Stimulated activated CD8-positive, alpha-beta memory T cell treated with anti-CD3 and anti-CD28 coated beads, Interleukin-12 subunit alpha, Interleukin-12 subunit beta, amount 100 ng/mL, for 24 hours (primary cell): Measurements from ENCODE around the gene AFMID.

Source experiments
- DNase-seq: peaks from one replicate; pipeline ENCODE4 v3.0.0-alpha.2; 2020; ENCODE audit errors: extremely low read depth

Gene AFMID

GRCh38 chr17:78180083-78180482, 7.1 kb upstream of the AFMID start:
- no peak for DNase-seq

DNA sequence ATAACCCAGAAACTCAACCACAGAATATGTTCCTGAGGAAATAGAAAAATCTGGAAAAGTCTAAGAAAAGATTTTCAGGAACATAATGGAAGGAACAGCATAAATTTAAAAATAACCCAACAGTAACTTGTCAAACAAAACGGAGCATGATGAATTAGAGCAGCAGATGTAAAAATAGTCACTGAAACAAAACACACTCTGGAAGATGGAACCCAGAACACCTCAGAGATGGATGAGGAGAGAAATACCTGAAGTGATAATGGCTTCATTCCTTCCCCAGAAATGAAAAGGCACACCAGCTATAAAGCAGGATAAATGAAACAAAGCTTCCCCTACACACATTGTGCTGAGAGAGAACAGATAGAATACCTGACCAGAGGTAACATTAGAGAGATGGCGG, 6.7 kb upstream of the AFMID start:
- DNase-seq: no peak

DNA sequence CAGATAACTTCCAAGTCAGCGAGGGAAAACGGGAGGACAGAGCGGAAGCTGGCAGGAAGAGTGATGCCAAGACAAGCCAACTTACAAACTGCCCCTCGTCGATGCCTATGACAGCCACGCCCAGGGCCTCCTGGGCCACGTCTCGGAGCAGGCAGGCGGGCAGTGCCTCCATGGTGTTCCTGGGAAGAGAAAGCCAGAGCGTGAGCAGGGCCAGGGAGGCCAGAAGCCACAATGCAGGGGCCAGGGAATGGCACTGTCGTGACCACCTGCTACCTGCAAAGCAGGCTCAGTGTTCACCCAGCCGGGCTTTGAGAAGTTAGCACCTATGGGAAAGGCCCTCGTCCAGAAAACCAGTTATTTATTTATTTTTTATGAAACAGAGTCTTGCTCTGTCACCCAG, 4.7 kb upstream of the AFMID start:
- DNase-seq: no peak

- DNase-seq: no peak
Measured at GRCh38 chr17:78183916-78184315, 3.2 kb upstream of the AFMID start.

DNA sequence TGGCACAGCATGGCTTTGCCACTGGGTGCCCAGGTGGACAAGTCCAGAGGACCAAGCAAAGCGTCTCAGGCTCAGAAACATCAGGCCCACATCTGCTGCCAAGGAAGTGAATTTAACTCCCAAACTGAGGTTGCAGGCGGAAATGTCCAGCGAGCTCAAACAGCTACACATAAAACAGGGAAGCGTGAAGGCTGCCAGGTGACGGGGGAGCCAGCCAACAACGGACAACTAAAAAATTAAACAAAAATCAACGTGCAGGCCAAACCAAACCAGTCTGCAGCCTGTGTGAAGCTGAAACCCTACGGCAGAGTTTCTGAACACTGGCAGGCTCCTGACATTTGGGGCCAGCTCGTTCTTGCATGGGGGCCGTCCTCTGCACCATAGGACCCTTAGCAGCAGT, 2.8 kb upstream of the AFMID start:
- no peak for DNase-seq

GRCh38 chr17:78184868-78185267, 2.3 kb upstream of the AFMID start:
- no peak for DNase-seq

GRCh38 chr17:78185981-78186691, 1.0 kb upstream of the AFMID start:
- no peak for DNase-seq

GRCh38 chr17:78196716-78197115, 9.6 kb downstream of the AFMID start:
- no peak for DNase-seq

DNA sequence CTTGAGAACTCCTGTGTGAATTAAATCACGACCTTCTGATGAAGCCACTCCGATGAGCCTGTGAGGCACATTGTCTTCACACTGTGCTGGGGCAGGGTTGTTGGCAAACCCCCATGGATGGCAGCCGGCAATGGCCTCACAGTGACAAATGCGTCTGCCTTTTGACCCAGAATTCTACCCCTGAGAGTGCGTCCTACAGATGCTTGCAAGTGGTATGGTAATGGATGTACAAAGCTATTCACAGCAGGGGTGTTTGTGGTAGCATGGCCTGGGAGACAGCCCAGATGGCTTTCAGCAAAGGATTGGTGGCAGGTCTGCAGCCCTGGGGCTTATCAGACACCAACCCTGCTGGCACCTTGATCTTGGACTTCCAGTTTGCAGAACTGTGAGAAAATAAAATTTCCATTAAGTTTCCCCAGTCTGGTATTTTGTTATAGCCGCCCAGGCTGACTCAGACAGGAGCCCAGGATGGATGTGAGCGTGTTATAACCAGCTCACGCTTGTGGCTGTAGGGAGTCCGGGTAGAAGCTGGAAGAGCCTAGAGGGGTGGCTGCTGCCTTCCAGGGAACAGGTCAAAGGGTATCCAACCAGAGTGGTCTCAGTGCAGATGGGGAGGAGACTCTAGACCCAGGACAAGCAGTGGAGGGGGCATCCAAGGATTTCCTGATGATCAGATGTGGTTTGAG, 10.1 kb downstream of the AFMID start:
- DNase-seq: no peak

DNA sequence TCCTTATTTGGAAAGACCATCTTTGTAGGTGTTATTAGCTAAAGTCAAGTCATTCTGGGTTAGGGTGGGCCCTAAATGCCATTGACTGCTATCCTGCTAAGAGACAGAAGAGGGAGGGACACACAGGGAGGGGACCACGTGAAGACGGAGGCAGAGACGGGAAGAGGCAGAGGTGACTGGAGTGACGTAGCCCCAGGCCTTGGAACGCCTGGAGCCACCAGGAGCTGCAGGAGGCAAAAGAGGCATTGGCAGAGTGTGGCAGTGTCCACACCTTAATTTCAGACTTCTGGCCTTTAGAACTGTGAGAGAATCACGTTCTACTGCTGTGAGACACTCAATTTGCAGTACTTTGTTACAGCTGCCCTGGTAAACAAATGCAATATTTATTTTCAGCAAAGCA, 13.3 kb downstream of the AFMID start:
- DNase-seq: no peak

- DNase-seq: no peak
Measured at GRCh38 chr17:78202666-78203065, 15.5 kb downstream of the AFMID start.

GRCh38 chr17:78204387-78205123, 17.4 kb downstream of the AFMID start:
- DNase-seq: no peak

- no peak for DNase-seq
Measured at GRCh38 chr17:78205124-78205775, 18.1 kb downstream of the AFMID start.

GRCh38 chr17:78206298-78206697, 19.1 kb downstream of the AFMID start:
- no peak for DNase-seq

- no peak for DNase-seq
Measured at GRCh38 chr17:78208486-78208885, 21.3 kb downstream of the AFMID start.

DNA sequence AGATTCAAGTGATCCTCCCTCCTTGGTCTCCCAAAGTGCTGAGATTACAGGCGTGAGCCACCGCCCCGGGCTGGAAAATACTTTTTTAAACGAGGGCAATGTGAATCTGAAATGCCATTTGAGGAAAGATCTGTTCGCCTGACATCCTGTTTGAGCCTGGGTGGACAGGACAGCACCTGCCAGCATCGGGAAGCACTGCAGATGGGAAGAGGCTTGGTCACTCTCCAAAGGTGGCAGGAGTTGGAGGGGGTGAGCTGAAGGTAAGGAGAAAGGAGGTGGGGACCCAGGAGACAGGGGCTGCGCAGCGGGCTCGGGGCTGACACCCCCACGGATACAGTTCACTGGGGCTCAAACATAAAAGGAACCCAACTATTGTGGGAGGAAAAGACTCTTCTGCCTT, 22.9 kb downstream of the AFMID start:
- no peak for DNase-seq

GRCh38 chr17:78211032-78211431, 23.9 kb downstream of the AFMID start:
- no peak for DNase-seq

DNA sequence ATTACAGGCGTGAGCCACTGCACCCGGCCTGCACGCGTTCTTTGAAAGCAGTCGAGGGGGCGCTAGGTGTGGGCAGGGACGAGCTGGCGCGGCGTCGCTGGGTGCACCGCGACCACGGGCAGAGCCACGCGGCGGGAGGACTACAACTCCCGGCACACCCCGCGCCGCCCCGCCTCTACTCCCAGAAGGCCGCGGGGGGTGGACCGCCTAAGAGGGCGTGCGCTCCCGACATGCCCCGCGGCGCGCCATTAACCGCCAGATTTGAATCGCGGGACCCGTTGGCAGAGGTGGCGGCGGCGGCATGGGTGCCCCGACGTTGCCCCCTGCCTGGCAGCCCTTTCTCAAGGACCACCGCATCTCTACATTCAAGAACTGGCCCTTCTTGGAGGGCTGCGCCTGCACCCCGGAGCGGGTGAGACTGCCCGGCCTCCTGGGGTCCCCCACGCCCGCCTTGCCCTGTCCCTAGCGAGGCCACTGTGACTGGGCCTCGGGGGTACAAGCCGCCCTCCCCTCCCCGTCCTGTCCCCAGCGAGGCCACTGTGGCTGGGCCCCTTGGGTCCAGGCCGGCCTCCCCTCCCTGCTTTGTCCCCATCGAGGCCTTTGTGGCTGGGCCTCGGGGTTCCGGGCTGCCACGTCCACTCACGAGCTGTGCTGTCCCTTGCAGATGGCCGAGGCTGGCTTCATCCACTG, 27.0 kb downstream of the AFMID start, which contains the start of gene BIRC5:
Gene BIRC5, plus strand, starts transcription at position 238 of the 690 bp plus-strand sequence. Its CDS starts 64 bp downstream, at position 302.
- peak; percentile 86 for DNase-seq

GRCh38 chr17:78214706-78215061, 27.5 kb downstream of the AFMID start:
- DNase-seq: no peak

- no peak for DNase-seq
Measured at GRCh38 chr17:78219396-78220150, 32.4 kb downstream of the AFMID start.

- DNase-seq: no peak
Measured at GRCh38 chr17:78223061-78223460, 35.9 kb downstream of the AFMID start.
